ENCODE data around the gene BRI3.

BRI3 gene

GRCh38 chr7:98252425-98253054, 28.9 kb upstream of the BRI3 start:
- DNase-seq (ENCODE audit: low read depth in 2 of 2, low spot score in 1 of 2) = no peak

GRCh38 chr7:98254516-98254915, 27.0 kb upstream of the BRI3 start:
- DNase-seq (ENCODE audit: low read depth in 2 of 2, low spot score in 1 of 2) = no peak

GRCh38 chr7:98254951-98255610, 26.4 kb upstream of the BRI3 start:
- no peak for DNase-seq (ENCODE audit: low read depth in 2 of 2, low spot score in 1 of 2)

- DNase-seq (ENCODE audit: low read depth in 2 of 2, low spot score in 1 of 2) = no peak
Observed at GRCh38 chr7:98256431-98256830, 25.1 kb upstream of the BRI3 start.

- DNase-seq (ENCODE audit: low read depth in 2 of 2, low spot score in 1 of 2) = no peak
Observed at GRCh38 chr7:98257701-98258100, 23.8 kb upstream of the BRI3 start.

- no peak for DNase-seq (ENCODE audit: low read depth in 2 of 2, low spot score in 1 of 2)
Observed at GRCh38 chr7:98265841-98266271, 15.6 kb upstream of the BRI3 start.

- no peak for DNase-seq (ENCODE audit: low read depth in 2 of 2, low spot score in 1 of 2)
Observed at GRCh38 chr7:98266840-98267239, 14.6 kb upstream of the BRI3 start.

GRCh38 chr7:98267303-98267702, 14.2 kb upstream of the BRI3 start:
- DNase-seq (ENCODE audit: low read depth in 2 of 2, low spot score in 1 of 2) = no peak

- no peak for DNase-seq (ENCODE audit: low read depth in 2 of 2, low spot score in 1 of 2)
Observed at GRCh38 chr7:98276241-98276761, 5.2 kb upstream of the BRI3 start.

GRCh38 chr7:98278408-98278807, 3.1 kb upstream of the BRI3 start:
- no peak for DNase-seq (ENCODE audit: low read depth in 2 of 2, low spot score in 1 of 2)

- DNase-seq (ENCODE audit: low read depth in 2 of 2, low spot score in 1 of 2) = no peak
Observed at GRCh38 chr7:98278936-98279335, 2.5 kb upstream of the BRI3 start.

GRCh38 chr7:98280296-98280695, 1.2 kb upstream of the BRI3 start:
- DNase-seq (ENCODE audit: low read depth in 2 of 2, low spot score in 1 of 2) = no peak

GRCh38 chr7:98281757-98282606, 496 bp downstream of the BRI3 start:
- DNase-seq (ENCODE audit: low read depth in 2 of 2, low spot score in 1 of 2) = no peak

GRCh38 chr7:98282703-98283102, 1.2 kb downstream of the BRI3 start:
- no peak for DNase-seq (ENCODE audit: low read depth in 2 of 2, low spot score in 1 of 2)

GRCh38 chr7:98283127-98283886, 1.8 kb downstream of the BRI3 start:
- DNase-seq (ENCODE audit: low read depth in 2 of 2, low spot score in 1 of 2) = no peak

- DNase-seq (ENCODE audit: low read depth in 2 of 2, low spot score in 1 of 2) = no peak
Observed at GRCh38 chr7:98283887-98284222, 2.4 kb downstream of the BRI3 start.

GRCh38 chr7:98284335-98285036, 3.0 kb downstream of the BRI3 start:
- DNase-seq (ENCODE audit: low read depth in 2 of 2, low spot score in 1 of 2) = no peak

GRCh38 chr7:98285157-98286092, 3.9 kb downstream of the BRI3 start:
- DNase-seq (ENCODE audit: low read depth in 2 of 2, low spot score in 1 of 2) = no peak

GRCh38 chr7:98286093-98286539, 4.6 kb downstream of the BRI3 start:
- DNase-seq (ENCODE audit: low read depth in 2 of 2, low spot score in 1 of 2) = no peak
